HepG2 (cell line): ENCODE results near the gene AMZ2. TPM values are rescaled to one million over a fixed set of nuclear protein-coding genes. Genes with fewer than 3 reads are reported as not detected.
A peak's percentile ranks its signal among the peaks of the same experiment; 100 is the strongest.

Source experiments
- ATF7-NPFF ChIP-seq: sonication (generic); formaldehyde crosslinking; IDR thresholded peaks from 2 replicates; pipeline ENCODE4 v1.8.1; 2023; ENCODE audit warnings: mild to moderate bottlenecking, low read depth, missing genetic modification reagents, moderate library complexity
- ERF ChIP-seq: IDR thresholded peaks from 2 replicates; pipeline ENCODE4 v1.6.1; 2018; ENCODE audit warnings: missing biosample characterization, missing genetic modification reagents
- ETV6 ChIP-seq: sonication (generic); formaldehyde crosslinking; conservative IDR thresholded peaks from 2 replicates; pipeline ENCODE4 v1.4.0; 2020; ENCODE audit warnings: missing genetic modification reagents
- GABPB1 ChIP-seq: IDR thresholded peaks from 2 replicates; pipeline ENCODE4 v1.6.1; 2016; ENCODE audit warnings: mild to moderate bottlenecking, missing genetic modification reagents, moderate library complexity, missing compliant biosample characterization
- MYPOP ChIP-seq: sonication (generic); formaldehyde crosslinking; IDR thresholded peaks from 2 replicates; pipeline ENCODE4 v1.8.1; 2023; ENCODE audit warnings: mild to moderate bottlenecking, moderate library complexity, missing genetic modification reagents
- ONECUT2 ChIP-seq: sonication (generic); formaldehyde crosslinking; IDR thresholded peaks from 2 replicates; pipeline ENCODE4 v1.4.0; 2020; ENCODE audit warnings: missing genetic modification reagents
- PHB2 ChIP-seq: fragments of 450-650 bp; IDR thresholded peaks from 2 replicates; pipeline ENCODE4 v1.6.1; 2018; ENCODE audit not compliant: partially characterized antibody
- SNAPC5 ChIP-seq: sonication (generic); formaldehyde crosslinking; IDR thresholded peaks from 2 replicates; pipeline ENCODE4 v1.8.1; 2023; ENCODE audit warnings: mild to moderate bottlenecking, missing genetic modification reagents, borderline replicate concordance
- TBP ChIP-seq: sonication (generic); formaldehyde crosslinking; IDR thresholded peaks from 2 replicates; pipeline ENCODE4 v1.5.0; 2020; ENCODE audit warnings: missing genetic modification reagents
- TBX2 ChIP-seq: sonication (generic); formaldehyde crosslinking; IDR thresholded peaks from 2 replicates; pipeline ENCODE4 v1.5.0; 2020; ENCODE audit warnings: missing genetic modification reagents, mild to moderate bottlenecking, borderline replicate concordance
- ZBTB33 ChIP-seq: sonication (generic); formaldehyde crosslinking; IDR thresholded peaks from 2 replicates; pipeline ENCODE4 v1.4.0; 2020; ENCODE audit warnings: missing genetic modification reagents
- ZNF546 ChIP-seq: sonication (generic); formaldehyde crosslinking; conservative IDR thresholded peaks from 2 replicates; pipeline ENCODE4 v1.8.1; 2023; ENCODE audit warnings: mild to moderate bottlenecking, missing genetic modification reagents
- ZNF563 ChIP-seq: sonication (generic); formaldehyde crosslinking; IDR thresholded peaks from 2 replicates; pipeline ENCODE4 v1.8.0; 2022; ENCODE audit warnings: mild to moderate bottlenecking, moderate library complexity, missing genetic modification reagents
- ZNF598 ChIP-seq: sonication (generic); formaldehyde crosslinking; IDR thresholded peaks from 2 replicates; pipeline ENCODE4 v1.5.1; 2020; ENCODE audit warnings: mild to moderate bottlenecking, missing genetic modification reagents, borderline replicate concordance
- ZNF687 ChIP-seq: sonication (generic); formaldehyde crosslinking; IDR thresholded peaks from 2 replicates; pipeline ENCODE4 v1.5.1; 2020; ENCODE audit warnings: mild to moderate bottlenecking, missing genetic modification reagents, moderate library complexity
- ZNF768 ChIP-seq: sonication (generic); formaldehyde crosslinking; IDR thresholded peaks from 2 replicates; pipeline ENCODE4 v1.4.0; 2020; ENCODE audit warnings: missing genetic modification reagents
- ZNF770 ChIP-seq: sonication (generic); formaldehyde crosslinking; IDR thresholded peaks from 2 replicates; pipeline ENCODE4 v1.5.0; 2020; ENCODE audit warnings: mild to moderate bottlenecking, missing genetic modification reagents
- polyA plus RNA-seq, 8 experiments: library from polyadenylated mRNA; depleted of rRNA in 3 of 8; stranded (reverse) in 7 of 8; unstranded in 1 of 8; fragments of >200 nt; fragmentation: Illumina TruSeq in 4 of 8; extraction: Trizol in 4 of 8; gene quantifications; 2 replicates each; pipeline versions ENCODE4 v1.2.1 to v1.2.3, GENCODE V29; 2011 to 2016; ENCODE audit warnings: low read depth in 4 of 8, missing spikeins in 1 of 8, mixed read lengths in 1 of 8; ENCODE audit not compliant: insufficient read depth in 1 of 8
- total RNA-seq, 5 experiments: library from RNA; depleted of rRNA; stranded (reverse); fragments of >200 nt; fragmentation: Illumina TruSeq; extraction: Trizol; gene quantifications; 2 replicates each; pipeline ENCODE4 v1.2.3, GENCODE V29; 2016; ENCODE audit warnings: low read depth in 1 of 5

AMZ2 gene
- total and polyA plus RNA-seq, 2 of the 13 experiments (the other 11 are each of a cell fraction or from before 2014, with no cell fraction given), result 86.9 to 90.2 TPM

GRCh38 chr17:68198931-68199836 is 48.7 kb upstream of the AMZ2 start (continued):
- peak; percentile 58; the same call in 1 of the 2 replicates for TF ChIP-seq ZBTB33 (CRISPR knock-in tag)
- TF ChIP-seq ZNF598, result no peak
- TF ChIP-seq ONECUT2, result no peak
- no peak for TF ChIP-seq PHB2
- 0 out of 2 replicates have a peak, but pooled peaks have one; percentile 1 for TF ChIP-seq ZNF563 (CRISPR knock-in tag)
- TF ChIP-seq TBX2 (CRISPR knock-in tag), result no peak
- TF ChIP-seq ERF (CRISPR knock-in tag), result 0 out of 2 replicates have a peak, but pooled peaks have one; percentile 7
- no peak for TF ChIP-seq TBP (CRISPR knock-in tag)
- TF ChIP-seq SNAPC5, result no peak
- 0 out of 2 replicates have a peak, but pooled peaks have one; percentile 48 for TF ChIP-seq ZNF546
- TF ChIP-seq GABPB1, result no peak; the same call in 1 of the 2 replicates
- no peak for TF ChIP-seq ETV6 (CRISPR knock-in tag)
- TF ChIP-seq ZNF770, result no peak
- TF ChIP-seq MYPOP (CRISPR knock-in tag), result peak; percentile 84
- 0 out of 2 replicates have a peak, but pooled peaks have one; percentile 17 for TF ChIP-seq ZNF768 (CRISPR knock-in tag)
- peak; percentile 44; the same call in 1 of the 2 replicates for TF ChIP-seq ATF7-NPFF
- peak; percentile 46; the same call in 1 of the 2 replicates for TF ChIP-seq ZNF687 (CRISPR knock-in tag)
